ENCODE measurements around the gene HERC3.

Gene HERC3

DNA sequence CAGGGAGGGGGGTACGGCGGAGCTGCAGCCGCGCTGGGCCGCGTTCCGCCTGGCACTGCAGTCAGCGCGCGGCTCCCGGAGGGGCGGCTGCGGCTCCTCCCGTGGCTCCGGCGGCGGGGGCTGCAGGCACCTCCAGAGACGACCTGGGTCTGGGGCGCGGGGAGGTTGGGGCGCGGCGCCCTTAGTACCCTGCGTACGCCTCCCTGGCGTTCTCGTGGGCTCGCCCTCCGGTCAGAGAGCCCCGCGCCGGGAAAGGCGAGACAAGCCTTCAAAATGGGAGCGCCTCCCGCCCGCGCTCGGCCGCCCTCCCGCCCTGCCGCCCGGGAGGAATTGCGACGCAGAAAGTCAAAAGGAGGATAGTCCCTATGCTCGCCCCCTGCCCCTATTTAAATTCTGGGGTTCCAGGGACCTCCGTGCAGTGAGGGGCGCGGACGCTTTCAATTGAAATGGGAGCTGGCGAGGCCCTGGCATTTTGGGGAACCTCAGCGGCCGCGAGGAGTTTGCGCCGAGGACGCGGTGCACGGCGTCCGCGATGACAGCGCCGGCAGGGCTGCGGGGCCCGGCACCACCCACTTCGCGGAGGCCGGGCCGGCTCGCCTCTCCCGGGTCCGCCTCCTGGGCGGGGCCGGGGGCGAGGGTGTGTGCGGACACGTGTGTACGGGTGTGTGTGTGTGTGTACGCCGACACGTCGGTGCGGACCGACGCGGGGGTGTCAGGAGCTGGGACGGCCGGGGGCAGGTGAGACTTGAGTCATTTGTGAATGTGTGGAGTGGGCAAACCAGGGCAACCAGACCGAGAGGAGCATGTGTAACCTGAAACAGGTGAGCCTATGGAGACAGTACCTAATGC, 544 bp downstream of the HERC3 start:
- DNase-seq (ENCODE audit: low spot score), result peak; percentile 84
- Histone ChIP-seq H3K4me3 (peak overlapping the region; percentile 87), H3K27ac (peak overlapping the region; percentile 91 to 92)
- TF ChIP-seq, protein P1, sequence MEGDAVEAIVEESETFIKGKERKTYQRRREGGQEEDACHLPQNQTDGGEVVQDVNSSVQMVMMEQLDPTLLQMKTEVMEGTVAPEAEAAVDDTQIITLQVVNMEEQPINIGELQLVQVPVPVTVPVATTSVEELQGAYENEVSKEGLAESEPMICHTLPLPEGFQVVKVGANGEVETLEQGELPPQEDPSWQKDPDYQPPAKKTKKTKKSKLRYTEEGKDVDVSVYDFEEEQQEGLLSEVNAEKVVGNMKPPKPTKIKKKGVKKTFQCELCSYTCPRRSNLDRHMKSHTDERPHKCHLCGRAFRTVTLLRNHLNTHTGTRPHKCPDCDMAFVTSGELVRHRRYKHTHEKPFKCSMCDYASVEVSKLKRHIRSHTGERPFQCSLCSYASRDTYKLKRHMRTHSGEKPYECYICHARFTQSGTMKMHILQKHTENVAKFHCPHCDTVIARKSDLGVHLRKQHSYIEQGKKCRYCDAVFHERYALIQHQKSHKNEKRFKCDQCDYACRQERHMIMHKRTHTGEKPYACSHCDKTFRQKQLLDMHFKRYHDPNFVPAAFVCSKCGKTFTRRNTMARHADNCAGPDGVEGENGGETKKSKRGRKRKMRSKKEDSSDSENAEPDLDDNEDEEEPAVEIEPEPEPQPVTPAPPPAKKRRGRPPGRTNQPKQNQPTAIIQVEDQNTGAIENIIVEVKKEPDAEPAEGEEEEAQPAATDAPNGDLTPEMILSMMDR (IDR thresholded peaks at IDR 0.05), result no peak

DNA sequence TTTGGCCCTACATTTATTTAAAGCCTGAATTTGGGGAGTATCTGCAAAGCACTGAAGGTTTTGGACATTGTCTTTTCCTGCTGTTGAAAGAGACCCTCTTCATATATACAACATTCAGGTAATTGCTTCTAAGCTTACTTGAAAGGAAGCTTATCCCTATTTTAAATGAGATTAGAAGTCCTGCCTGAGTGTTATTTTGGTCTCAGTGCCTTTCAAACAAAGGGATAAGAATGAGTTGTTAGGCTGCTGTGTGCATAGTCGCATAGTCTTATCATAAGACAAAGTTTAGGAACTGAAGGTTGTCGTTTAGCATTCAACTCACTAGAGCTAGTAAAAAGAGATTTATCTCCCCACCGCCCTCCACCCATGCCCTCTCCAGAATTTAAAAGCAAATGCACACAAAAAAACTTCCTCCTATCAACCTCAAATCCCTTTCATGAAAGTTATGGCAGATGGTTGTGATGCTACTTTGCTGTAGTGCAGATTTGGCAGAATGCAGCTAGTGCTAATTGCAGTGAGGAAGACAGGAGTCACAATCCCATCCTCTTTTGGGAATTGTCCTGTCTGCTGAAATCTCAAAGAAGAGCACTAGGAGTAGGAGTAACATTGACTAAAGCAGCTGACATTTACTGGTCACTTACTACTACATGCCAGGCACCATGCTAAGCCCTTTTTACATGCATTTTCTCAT, 5.8 kb downstream of the HERC3 start:
- H3K27ac ChIP-seq, result no peak overlapping the region
- DNase-seq (ENCODE audit: low spot score), result no peak
- no peak overlapping the region for H3K4me3 ChIP-seq
- TF ChIP-seq, protein P1 (IDR thresholded peaks at IDR 0.05), result no peak

DNA sequence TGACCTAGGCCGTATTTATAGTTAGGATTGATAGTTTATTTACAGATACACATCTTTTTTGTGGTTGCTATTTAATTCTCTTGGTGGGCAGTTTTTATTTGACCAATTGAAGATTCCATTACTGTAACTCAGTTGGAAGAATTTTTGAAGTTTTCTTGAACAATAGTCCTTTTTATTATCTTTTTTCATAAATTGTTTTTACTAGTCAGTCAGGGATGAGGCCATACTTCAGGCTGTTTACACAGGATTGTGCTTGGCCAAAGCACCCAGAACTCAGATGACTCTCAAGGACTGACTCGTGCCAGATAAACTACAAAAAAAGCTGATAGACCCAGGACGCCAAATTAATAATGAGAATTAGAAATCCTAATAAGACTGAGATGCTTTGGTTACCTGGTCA, 7.0 kb downstream of the HERC3 start:
- peak overlapping the region; percentile 29 for H3K4me3 ChIP-seq
- DNase-seq (ENCODE audit: low spot score), result no peak
- H3K27ac ChIP-seq, result no peak overlapping the region
- TF ChIP-seq, protein P1 (IDR thresholded peaks at IDR 0.05), result no peak

DNA sequence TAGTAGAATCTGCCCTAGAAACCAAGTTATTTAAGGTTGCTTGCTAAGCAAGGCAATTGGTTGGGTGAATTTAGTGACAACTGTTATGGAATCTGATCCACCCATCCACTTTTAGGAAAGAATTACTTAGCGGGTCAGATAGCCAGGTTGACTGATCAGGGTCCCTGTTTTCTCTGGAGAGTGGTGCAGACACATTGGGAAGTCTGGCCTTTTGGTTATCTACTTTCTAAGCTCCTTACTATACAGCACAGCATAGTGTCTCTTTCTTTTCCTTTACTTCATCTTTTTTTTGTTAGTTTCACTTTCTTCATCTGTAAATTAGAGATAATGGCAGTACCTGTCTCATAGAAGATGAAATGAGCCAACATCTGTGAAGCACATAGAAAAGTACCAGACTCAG, 7.4 kb downstream of the HERC3 start:
- TF ChIP-seq, protein P1 (IDR thresholded peaks at IDR 0.05), result no peak
- Histone ChIP-seq H3K27ac (no peak overlapping the region), H3K4me3 (peak overlapping the region; percentile 29)
- DNase-seq (ENCODE audit: low spot score), result no peak

DNA sequence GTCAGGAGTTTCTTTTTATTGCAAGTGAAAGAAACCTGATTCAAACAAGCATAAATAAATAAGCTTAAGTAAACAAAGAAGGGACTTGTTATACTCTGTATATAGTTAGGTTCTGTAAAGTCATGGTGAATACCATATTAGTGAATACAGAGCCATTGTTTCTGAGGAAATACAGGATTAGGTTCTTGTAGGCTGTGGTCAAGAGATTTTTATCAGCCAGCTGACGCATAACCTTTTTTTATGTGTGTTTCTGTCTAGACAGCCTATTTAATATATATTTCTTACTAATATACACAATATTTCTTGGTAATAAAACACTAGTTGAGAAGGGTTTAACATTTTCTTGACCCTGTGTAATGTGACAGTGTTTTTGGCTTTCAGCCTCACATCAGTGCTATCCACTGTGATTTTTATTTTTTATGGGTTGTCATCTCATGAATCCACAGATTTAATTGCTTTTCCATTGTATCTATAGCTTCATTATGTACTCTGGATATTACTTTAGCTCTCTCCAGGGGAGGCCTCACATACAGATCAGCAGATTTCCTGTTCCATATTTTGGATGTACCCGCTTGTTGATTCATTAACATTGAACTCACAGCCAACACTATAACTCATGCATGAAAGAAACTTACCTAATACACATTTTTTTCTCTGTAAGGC, 8.0 kb downstream of the HERC3 start:
- DNase-seq (ENCODE audit: low spot score), result no peak
- Histone ChIP-seq H3K4me3 (no peak overlapping the region), H3K27ac (no peak overlapping the region)
- TF ChIP-seq, protein P1 (IDR thresholded peaks at IDR 0.05), result no peak

DNA sequence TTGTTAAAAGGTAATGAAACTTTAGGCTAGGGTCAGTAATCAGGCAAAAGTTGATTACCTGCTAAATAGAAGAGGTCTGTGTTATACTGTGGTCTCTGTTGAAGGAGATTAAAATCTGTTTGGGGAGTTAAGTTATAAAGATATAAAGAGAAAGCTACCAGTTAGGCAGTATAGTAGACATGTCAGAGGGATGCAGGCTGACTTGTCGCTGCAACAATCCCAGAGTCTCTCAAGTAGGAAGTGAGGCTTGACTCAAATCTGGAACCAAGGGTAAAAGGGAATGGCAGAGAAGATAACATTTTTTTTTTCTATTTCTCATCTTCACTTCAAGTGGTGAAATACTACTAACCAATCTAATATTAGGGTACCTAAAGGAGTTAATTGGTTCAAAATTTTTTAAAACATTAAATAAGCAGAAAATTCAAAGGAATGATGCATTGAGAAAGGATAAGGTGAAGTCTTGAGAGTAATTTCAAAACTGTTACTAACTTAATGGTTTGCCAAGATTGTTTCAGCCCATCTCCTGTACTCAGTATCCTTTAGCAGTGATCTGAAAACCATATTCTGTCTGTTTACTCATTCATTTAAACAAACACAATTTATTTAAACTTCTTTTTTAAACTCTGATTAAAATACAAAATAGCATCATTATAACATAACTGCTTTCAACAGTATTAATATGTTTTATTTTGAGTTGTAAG, 12.8 kb downstream of the HERC3 start:
- TF ChIP-seq, protein P1 (IDR thresholded peaks at IDR 0.05), result no peak
- Histone ChIP-seq H3K4me3 (no peak overlapping the region), H3K27ac (no peak overlapping the region)
- DNase-seq (ENCODE audit: low spot score), result no peak

All from coronary artery (tissue), 2 donors.